HG02981 (cell line): ENCODE measurements around the gene RBM11.
"Not testable (repeated sequence)": the region's sequence is repeated elsewhere in the genome, so short reads cannot be mapped to it uniquely, and the experiment has no call there.

Experiments used
- ATAC-seq: cut with Tn5 transposase; IDR thresholded peaks from one replicate; pipeline ENCODE4 v1.9.1; 2021; ENCODE audit warnings: mild to moderate bottlenecking, moderate library complexity; ENCODE audit not compliant: unreplicated experiment

The RBM11 gene

GRCh38 chr21:14215971-14216641 lies at the start of gene RBM11:
TSS of gene RBM11 (plus strand) at chr21:14216157. CDS start at chr21:14216187, 30 bp downstream.
- peak; percentile 96 for ATAC-seq

- not testable (repeated sequence) for ATAC-seq
Measured at GRCh38 chr21:14166463-14167223, 49.3 kb upstream of the RBM11 start.

- no peak for ATAC-seq
Measured at GRCh38 chr21:14206222-14206621, 9.7 kb upstream of the RBM11 start.

GRCh38 chr21:14210738-14211137 lies 5.2 kb upstream of the RBM11 start, which contains the start of gene LIPI:
TSS of gene LIPI (minus strand) at chr21:14210955. CDS start at chr21:14210845, 110 bp downstream.
- no peak for ATAC-seq

- ATAC-seq: no peak
Measured at GRCh38 chr21:14213164-14213563, 2.8 kb upstream of the RBM11 start.

GRCh38 chr21:14223365-14223764 lies 7.4 kb downstream of the RBM11 start:
- no peak for ATAC-seq

GRCh38 chr21:14229399-14229798 lies 13.4 kb downstream of the RBM11 start:
- ATAC-seq: no peak

GRCh38 chr21:14235101-14235500 lies 19.1 kb downstream of the RBM11 start:
- no peak for ATAC-seq

GRCh38 chr21:14236180-14236579 lies 20.2 kb downstream of the RBM11 start:
- ATAC-seq: no peak

- ATAC-seq: no peak
Measured at GRCh38 chr21:14239281-14239680, 23.3 kb downstream of the RBM11 start.

- no peak for ATAC-seq
Measured at GRCh38 chr21:14241297-14241696, 25.3 kb downstream of the RBM11 start.

- no peak for ATAC-seq
Measured at GRCh38 chr21:14243461-14243860, 27.5 kb downstream of the RBM11 start.

GRCh38 chr21:14243874-14244273 lies 27.9 kb downstream of the RBM11 start:
- ATAC-seq: no peak

GRCh38 chr21:14244911-14245310 lies 29.0 kb downstream of the RBM11 start:
- no peak for ATAC-seq

GRCh38 chr21:14245711-14246110 lies 29.8 kb downstream of the RBM11 start:
- no peak for ATAC-seq

GRCh38 chr21:14251336-14251735 lies 35.4 kb downstream of the RBM11 start:
- ATAC-seq: no peak

GRCh38 chr21:14259747-14260146 lies 43.8 kb downstream of the RBM11 start:
- ATAC-seq: no peak

GRCh38 chr21:14260174-14260764 lies 44.3 kb downstream of the RBM11 start:
- ATAC-seq: no peak

GRCh38 chr21:14262039-14262438 lies 46.1 kb downstream of the RBM11 start:
- no peak for ATAC-seq

- ATAC-seq: no peak
Measured at GRCh38 chr21:14263879-14264278, 47.9 kb downstream of the RBM11 start.

- no peak for ATAC-seq
Measured at GRCh38 chr21:14265023-14265422, 49.1 kb downstream of the RBM11 start.

- ATAC-seq: no peak
Measured at GRCh38 chr21:14267076-14267475, 51.1 kb downstream of the RBM11 start.
